Measurements from ENCODE around the gene DNASE1.

The DNASE1 gene

DNA sequence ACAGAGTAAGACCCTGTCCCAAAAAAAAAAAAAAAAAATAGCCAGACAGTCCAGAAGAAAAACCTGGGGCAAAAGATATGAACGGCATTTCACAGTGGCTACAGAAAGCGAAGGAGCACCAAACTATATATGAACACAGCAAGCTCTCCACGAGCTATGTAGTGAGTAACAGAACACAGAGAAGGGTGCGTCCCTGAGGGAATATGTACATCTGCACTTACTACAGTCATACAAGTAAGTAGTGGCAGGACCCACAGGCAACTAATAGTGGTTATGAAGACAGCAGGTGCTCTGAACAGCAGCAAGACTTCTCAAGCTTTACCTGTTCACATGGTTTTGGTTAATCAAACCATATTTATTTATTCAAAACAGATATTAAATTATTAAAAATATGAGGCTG lies 47.0 kb downstream of the DNASE1 start:
- DNase-seq, result no peak

DNA sequence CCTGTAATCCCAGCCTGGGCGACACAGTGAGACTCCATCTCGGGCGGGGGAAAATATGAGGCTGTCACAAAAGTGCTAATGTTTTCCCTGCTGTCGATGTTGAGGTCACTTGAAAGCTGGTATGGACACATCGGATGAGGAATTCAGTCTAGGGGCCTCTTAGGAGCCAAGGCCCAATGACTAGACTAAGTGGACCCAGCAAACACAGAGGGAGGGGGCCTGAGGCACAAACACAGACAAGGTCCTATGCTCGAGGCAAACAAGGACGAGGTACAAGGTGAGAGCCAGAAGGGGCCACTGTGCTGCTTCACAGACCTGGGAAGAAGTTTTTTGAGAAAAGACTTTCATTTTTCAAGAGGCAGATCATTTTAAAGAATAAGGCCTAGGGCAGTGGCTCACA lies 47.6 kb downstream of the DNASE1 start:
- no peak for DNase-seq

DNA sequence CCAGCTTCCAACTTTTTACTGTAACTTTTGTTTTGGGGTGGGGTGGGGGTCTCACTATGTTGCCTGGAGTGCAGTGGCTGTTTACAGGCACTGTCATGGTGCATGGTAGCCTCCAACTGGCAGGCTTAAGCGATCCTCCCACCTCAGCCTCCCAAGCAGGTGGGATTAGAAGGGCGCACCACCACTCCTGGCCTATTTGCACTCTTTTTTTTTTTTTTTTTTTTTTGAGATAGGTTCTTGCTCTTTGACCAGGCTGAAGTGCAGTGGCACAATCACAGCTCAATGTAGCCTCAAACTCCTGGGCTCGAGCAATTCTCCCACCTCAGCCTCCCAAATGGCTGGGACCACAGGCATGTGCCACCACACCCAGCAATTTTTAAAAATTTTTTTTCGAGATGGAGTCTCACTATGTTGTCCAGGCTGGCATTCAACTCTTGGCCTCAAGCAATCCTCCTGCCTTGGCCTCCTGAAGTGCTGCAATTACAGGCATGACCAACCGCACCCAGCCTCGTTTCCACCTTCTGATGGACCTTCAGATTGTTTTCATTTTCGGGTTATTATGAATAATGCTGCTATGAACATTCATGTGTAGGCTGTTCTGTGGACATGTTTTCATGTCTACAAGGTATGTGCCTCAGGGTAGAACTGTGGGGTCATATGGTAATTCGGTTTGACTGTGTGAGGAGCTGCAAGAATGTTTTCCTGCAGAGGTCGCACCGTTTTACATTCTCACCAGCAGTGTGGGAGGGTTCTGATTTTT lies 51.9 kb downstream of the DNASE1 start:
- DNase-seq, result no peak

Data from T1000 (cell line).